Measurements from ENCODE around the gene AFF3. TPM values are rescaled to one million over a fixed set of nuclear protein-coding genes. Genes with fewer than 3 reads are reported as not detected.

The AFF3 gene
- total RNA-seq, 1 donor from 2014 or later = 12.2 TPM

DNA sequence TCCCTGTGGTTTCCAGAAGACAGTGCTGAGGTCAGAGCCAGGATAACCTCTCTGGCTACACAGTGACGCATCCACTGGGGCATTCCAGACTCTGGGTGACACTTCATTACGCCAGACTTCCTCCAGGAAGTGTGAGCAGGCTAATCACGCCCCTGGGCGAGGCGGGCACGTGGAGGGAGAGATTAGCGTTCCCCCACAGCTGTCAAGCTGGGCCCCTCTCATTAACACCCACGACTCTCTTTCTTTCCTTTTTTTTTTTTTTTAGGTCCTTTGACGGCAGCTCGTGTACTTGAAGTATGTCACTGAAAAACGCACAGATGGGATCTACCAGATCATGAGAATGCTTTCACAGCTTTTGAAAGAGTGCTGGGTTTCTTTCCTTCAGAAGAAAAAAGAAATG, 274.6 kb downstream of the AFF3 start:
- TF ChIP-seq, protein P1, sequence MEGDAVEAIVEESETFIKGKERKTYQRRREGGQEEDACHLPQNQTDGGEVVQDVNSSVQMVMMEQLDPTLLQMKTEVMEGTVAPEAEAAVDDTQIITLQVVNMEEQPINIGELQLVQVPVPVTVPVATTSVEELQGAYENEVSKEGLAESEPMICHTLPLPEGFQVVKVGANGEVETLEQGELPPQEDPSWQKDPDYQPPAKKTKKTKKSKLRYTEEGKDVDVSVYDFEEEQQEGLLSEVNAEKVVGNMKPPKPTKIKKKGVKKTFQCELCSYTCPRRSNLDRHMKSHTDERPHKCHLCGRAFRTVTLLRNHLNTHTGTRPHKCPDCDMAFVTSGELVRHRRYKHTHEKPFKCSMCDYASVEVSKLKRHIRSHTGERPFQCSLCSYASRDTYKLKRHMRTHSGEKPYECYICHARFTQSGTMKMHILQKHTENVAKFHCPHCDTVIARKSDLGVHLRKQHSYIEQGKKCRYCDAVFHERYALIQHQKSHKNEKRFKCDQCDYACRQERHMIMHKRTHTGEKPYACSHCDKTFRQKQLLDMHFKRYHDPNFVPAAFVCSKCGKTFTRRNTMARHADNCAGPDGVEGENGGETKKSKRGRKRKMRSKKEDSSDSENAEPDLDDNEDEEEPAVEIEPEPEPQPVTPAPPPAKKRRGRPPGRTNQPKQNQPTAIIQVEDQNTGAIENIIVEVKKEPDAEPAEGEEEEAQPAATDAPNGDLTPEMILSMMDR (IDR thresholded peaks at IDR 0.05; ENCODE audit: unreplicated experiment) = no peak
- no peak overlapping the region for H3K27ac Mint-ChIP-seq (ENCODE audit: unreplicated experiment)
- no peaks in the 10 kb centered on the region for H3K9me3 Mint-ChIP-seq (ENCODE audit: unreplicated experiment)
- peaks cover 4% of the 10 kb centered on the region for H3K4me1 Mint-ChIP-seq (ENCODE audit: unreplicated experiment)
- no peaks in the 10 kb centered on the region for H3K36me3 Mint-ChIP-seq (ENCODE audit: low read depth, unreplicated experiment)
- H3K4me3 Mint-ChIP-seq (ENCODE audit: unreplicated experiment) = no peak overlapping the region
- no peak for DNase-seq (ENCODE audit: low spot score)
- H3K27me3 Mint-ChIP-seq (ENCODE audit: unreplicated experiment) = no peaks in the 10 kb centered on the region

DNA sequence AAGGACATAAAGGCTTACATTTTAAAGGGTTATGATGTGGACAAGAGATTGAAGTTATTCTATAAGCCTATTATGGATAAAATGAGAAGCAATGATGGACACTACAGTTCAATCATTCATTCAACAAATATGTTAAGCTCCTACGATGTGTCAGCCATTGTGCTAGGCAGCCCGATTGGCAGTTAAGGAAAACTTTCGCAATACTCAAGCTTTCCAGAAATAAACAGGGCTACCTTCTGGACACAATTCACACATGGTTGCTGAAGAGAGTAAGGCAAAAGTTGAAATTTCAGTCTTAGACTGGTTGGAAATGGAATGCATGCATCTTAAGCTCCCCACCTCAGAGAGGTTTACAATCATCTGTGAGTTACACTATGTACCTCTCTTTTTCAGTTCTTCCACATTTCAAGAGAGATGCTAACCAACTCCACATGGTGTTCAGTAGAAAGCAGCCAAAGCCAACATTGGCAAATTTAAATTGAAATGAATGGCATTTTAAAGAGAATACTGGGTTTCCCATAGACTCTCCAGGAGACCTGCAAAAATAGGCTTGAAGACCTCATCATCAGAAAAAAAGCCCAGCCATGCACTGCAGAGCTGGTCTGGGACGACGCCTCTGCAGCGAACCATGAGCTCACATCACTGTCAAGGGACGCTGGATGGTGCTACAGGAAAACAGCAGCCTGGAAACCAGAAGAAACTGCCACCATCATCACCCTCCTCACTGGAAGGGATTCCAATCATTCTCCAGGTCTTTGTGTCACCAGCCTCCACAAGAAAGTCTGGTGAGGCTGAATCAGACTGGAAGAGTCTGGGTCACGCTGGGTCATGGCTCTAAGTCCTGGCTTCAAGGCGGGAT, 276.3 kb downstream of the AFF3 start:
- Mint-ChIP-seq H3K9me3 (ENCODE audit: unreplicated experiment) (no peaks in the 10 kb centered on the region), H3K27me3 (ENCODE audit: unreplicated experiment) (no peaks in the 10 kb centered on the region), H3K4me1 (ENCODE audit: unreplicated experiment) (peaks cover 9% of the 10 kb centered on the region), H3K27ac (ENCODE audit: unreplicated experiment) (no peak overlapping the region), H3K4me3 (ENCODE audit: unreplicated experiment) (no peak overlapping the region), H3K36me3 (ENCODE audit: low read depth, unreplicated experiment) (no peaks in the 10 kb centered on the region)
- TF ChIP-seq, protein P1 (IDR thresholded peaks at IDR 0.05; ENCODE audit: unreplicated experiment) = no peak
- DNase-seq (ENCODE audit: low spot score) = no peak

DNA sequence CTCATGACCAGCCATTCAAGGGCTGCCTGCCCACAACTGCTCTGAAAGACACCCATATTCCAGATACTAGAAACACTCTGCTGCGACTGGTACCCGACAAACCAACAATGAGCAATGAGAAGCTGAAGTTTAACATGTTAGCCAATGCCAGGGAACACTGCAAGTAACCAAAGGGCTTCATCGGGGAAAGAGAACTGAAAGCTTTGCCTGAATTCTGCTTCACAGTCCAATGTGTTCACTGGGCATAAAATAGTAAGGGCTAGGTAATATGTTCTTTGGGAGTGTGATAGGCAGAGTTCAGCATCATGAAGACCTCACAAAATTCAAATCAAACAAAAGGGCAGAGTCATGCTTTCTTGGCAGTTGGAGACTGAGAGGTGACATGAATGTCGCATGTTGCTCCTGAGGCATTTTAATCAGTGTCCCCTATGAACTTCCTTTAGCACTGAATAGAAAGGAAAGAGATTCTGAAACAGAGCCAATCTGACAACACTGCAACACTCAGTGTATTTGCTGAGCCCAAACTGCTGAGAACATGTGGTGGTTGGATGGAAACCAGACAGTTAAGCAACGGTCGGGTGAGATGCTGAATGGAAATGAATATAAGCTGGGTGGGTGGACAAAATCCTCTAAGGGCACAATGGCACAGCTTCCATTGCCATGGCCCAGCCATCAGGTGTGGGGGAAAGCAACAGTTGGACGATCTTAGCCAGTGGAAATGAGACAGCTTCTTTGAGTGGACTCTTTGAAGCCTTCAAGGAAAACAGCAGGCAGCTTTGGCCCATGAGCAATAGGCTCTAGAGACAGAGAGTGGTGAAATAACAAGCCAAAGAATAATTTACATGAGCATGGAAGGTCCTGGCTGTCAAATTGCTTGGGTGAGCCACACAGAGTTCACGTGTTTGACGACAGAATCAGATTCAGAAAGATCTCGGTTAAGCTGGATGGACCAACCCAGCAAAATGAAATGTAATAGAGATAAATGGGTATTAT, 277.5 kb downstream of the AFF3 start:
- TF ChIP-seq, protein P1 (IDR thresholded peaks at IDR 0.05; ENCODE audit: unreplicated experiment) = no peak
- Mint-ChIP-seq H3K27ac (ENCODE audit: unreplicated experiment) (no peak overlapping the region), H3K4me3 (ENCODE audit: unreplicated experiment) (no peak overlapping the region), H3K4me1 (ENCODE audit: unreplicated experiment) (peaks cover 9% of the 10 kb centered on the region), H3K9me3 (ENCODE audit: unreplicated experiment) (no peaks in the 10 kb centered on the region), H3K27me3 (ENCODE audit: unreplicated experiment) (no peaks in the 10 kb centered on the region), H3K36me3 (ENCODE audit: low read depth, unreplicated experiment) (no peaks in the 10 kb centered on the region)
- DNase-seq (ENCODE audit: low spot score) = no peak

DNA sequence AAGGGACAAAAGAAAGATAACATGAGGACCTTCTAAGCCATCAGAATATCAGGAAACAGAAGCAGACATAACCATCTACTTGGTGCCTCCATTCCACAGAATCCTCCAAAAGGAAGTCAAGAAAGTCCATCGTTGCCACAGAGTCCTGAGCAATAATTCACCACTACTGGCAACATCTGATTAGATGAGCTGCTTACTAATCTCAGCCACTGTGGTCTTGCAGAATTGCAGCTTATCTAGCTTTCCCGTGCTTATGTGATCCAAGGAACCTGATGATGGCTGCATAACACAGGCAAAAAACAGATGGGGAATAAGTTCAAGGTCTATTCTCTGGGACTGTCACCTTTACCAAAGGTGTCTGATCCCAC, 278.5 kb downstream of the AFF3 start:
- TF ChIP-seq, protein P1 (IDR thresholded peaks at IDR 0.05; ENCODE audit: unreplicated experiment) = no peak
- Mint-ChIP-seq H3K27ac (ENCODE audit: unreplicated experiment) (no peak overlapping the region), H3K9me3 (ENCODE audit: unreplicated experiment) (no peaks in the 10 kb centered on the region), H3K36me3 (ENCODE audit: low read depth, unreplicated experiment) (no peaks in the 10 kb centered on the region), H3K4me3 (ENCODE audit: unreplicated experiment) (no peak overlapping the region), H3K4me1 (ENCODE audit: unreplicated experiment) (peaks cover 9% of the 10 kb centered on the region), H3K27me3 (ENCODE audit: unreplicated experiment) (no peaks in the 10 kb centered on the region)
- no peak for DNase-seq (ENCODE audit: low spot score)
